ENCODE data around the gene STAB2. TPM values are rescaled to one million over a fixed set of nuclear protein-coding genes. Genes with fewer than 3 reads are reported as not detected.

The STAB2 gene
- total RNA-seq, 2 donors from 2014 or later: not detected

GRCh38 chr12:103547376-103547775 is 39.7 kb upstream of the STAB2 start:
- no peak overlapping the region for H3K4me3 Mint-ChIP-seq

GRCh38 chr12:103547929-103548328 is 39.1 kb upstream of the STAB2 start:
- H3K4me1 Mint-ChIP-seq: no peaks in the 10 kb centered on the region
- no peaks in the 10 kb centered on the region for H3K36me3 ChIP-seq (ENCODE audit: control insufficient read depth, insufficient read depth, low read length)
- DNase-seq: peak; percentile 55
- no peaks in the 10 kb centered on the region for H3K4me1 ChIP-seq (ENCODE audit: control insufficient read depth, insufficient read depth, low read length)
- H3K9me3 Mint-ChIP-seq: no peaks in the 10 kb centered on the region
- H3K4me3 Mint-ChIP-seq: no peak overlapping the region
- no peak overlapping the region for H3K27ac Mint-ChIP-seq
- peaks cover 4% of the 10 kb centered on the region for H3K9me3 ChIP-seq (ENCODE audit: control insufficient read depth, low read length)
- no peak overlapping the region for H3K9ac ChIP-seq (ENCODE audit: extremely low read depth, low read length, poor library complexity, severe bottlenecking)
- no peaks in the 10 kb centered on the region for H3K36me3 Mint-ChIP-seq (ENCODE audit: low read depth)
- peaks cover 2% of the 10 kb centered on the region for H3K27me3 Mint-ChIP-seq (ENCODE audit: insufficient read depth)
- H3K27me3 ChIP-seq (ENCODE audit: control insufficient read depth, insufficient read depth, low read length, poor library complexity, severe bottlenecking): no peaks in the 10 kb centered on the region
- H3K27ac ChIP-seq (ENCODE audit: low read depth, low read length): no peak overlapping the region
- WGBS, 2 experiments (ENCODE audit: insufficient coverage in 1 of 2, insufficient read length in 1 of 2): 78 to 100% methylated on average over 3 to 6 of the region's 6 CpGs
- no peak overlapping the region for H3K4me3 ChIP-seq (ENCODE audit: low read length)
- no peak for TF ChIP-seq CTCF (conservative IDR thresholded peaks at IDR 0.05)

More at GRCh38 chr12:103547376-103547775, 39.7 kb upstream of the STAB2 start:
- Histone ChIP-seq H3K36me3 (ENCODE audit: control insufficient read depth, insufficient read depth, low read length) (no peaks in the 10 kb centered on the region), H3K27me3 (ENCODE audit: control insufficient read depth, insufficient read depth, low read length, poor library complexity, severe bottlenecking) (no peaks in the 10 kb centered on the region), H3K4me3 (ENCODE audit: low read length) (no peak overlapping the region), H3K9ac (ENCODE audit: extremely low read depth, low read length, poor library complexity, severe bottlenecking) (no peak overlapping the region), H3K27ac (ENCODE audit: low read depth, low read length) (no peak overlapping the region), H3K9me3 (ENCODE audit: control insufficient read depth, low read length) (peaks cover 4% of the 10 kb centered on the region), H3K4me1 (ENCODE audit: control insufficient read depth, insufficient read depth, low read length) (no peaks in the 10 kb centered on the region)
- H3K27me3 Mint-ChIP-seq (ENCODE audit: insufficient read depth): peaks cover 2% of the 10 kb centered on the region
- H3K36me3 Mint-ChIP-seq (ENCODE audit: low read depth): no peaks in the 10 kb centered on the region
- TF ChIP-seq CTCF (conservative IDR thresholded peaks at IDR 0.05): no peak
- WGBS, 2 experiments (ENCODE audit: insufficient coverage in 1 of 2, insufficient read length in 1 of 2): 80 to 90% methylated on average over 2 to 3 of the region's 3 CpGs
- no peaks in the 10 kb centered on the region for H3K9me3 Mint-ChIP-seq
- no peak overlapping the region for H3K27ac Mint-ChIP-seq
- no peaks in the 10 kb centered on the region for H3K4me1 Mint-ChIP-seq
- no peak for DNase-seq

GRCh38 chr12:103548622-103549601 is 38.2 kb upstream of the STAB2 start:
- WGBS, 2 experiments (ENCODE audit: insufficient coverage in 1 of 2, insufficient read length in 1 of 2): 25 to 41% methylated on average over 8 to 9 of the region's 10 CpGs

More at GRCh38 chr12:103548622-103549601, 38.2 kb upstream of the STAB2 start:
- no peaks in the 10 kb centered on the region for H3K27me3 ChIP-seq (ENCODE audit: control insufficient read depth, insufficient read depth, low read length, poor library complexity, severe bottlenecking)
- no peak overlapping the region for H3K27ac Mint-ChIP-seq
- H3K4me1 Mint-ChIP-seq: no peaks in the 10 kb centered on the region
- no peaks in the 10 kb centered on the region for H3K4me1 ChIP-seq (ENCODE audit: control insufficient read depth, insufficient read depth, low read length)
- no peak overlapping the region for H3K9ac ChIP-seq (ENCODE audit: extremely low read depth, low read length, poor library complexity, severe bottlenecking)
- no peaks in the 10 kb centered on the region for H3K36me3 Mint-ChIP-seq (ENCODE audit: low read depth)
- no peak overlapping the region for H3K27ac ChIP-seq (ENCODE audit: low read depth, low read length)
- H3K9me3 Mint-ChIP-seq: no peaks in the 10 kb centered on the region
- H3K27me3 Mint-ChIP-seq (ENCODE audit: insufficient read depth): peaks cover 2% of the 10 kb centered on the region
- H3K9me3 ChIP-seq (ENCODE audit: control insufficient read depth, low read length): peaks cover 4% of the 10 kb centered on the region
- no peak overlapping the region for H3K4me3 ChIP-seq (ENCODE audit: low read length)
- H3K36me3 ChIP-seq (ENCODE audit: control insufficient read depth, insufficient read depth, low read length): no peaks in the 10 kb centered on the region
- TF ChIP-seq CTCF (conservative IDR thresholded peaks at IDR 0.05): peak; percentile 96
- DNase-seq: peak; percentile 94
- no peak overlapping the region for H3K4me3 Mint-ChIP-seq

All from endodermal cell (in vitro differentiated cells).